Fibroblast of mammary gland (primary cell): Measurements from ENCODE around the gene MAP3K2.

Source experiments
- DNase-seq: peaks from one replicate; pipeline ENCODE4 v3.0.0-alpha.2; 2010; ENCODE audit warnings: low read depth
- H3K4me3 ChIP-seq: 2 replicates; pipeline ENCODE4 v1.5.1; 2011; ENCODE audit warnings: low read depth, mild to moderate bottlenecking, low read length, moderate library complexity; ENCODE audit not compliant: control insufficient read depth
- CTCF ChIP-seq: conservative IDR thresholded peaks from 2 replicates; pipeline ENCODE4 v1.5.1; 2011; ENCODE audit warnings: low read depth, low read length, inconsistent platforms; ENCODE audit not compliant: control insufficient read depth, insufficient read depth

Gene MAP3K2

GRCh38 chr2:127347734-127348392 lies 39.9 kb downstream of the MAP3K2 start:
- TF ChIP-seq CTCF = no peak
- DNase-seq = no peak

GRCh38 chr2:127347015-127347414 lies 40.8 kb downstream of the MAP3K2 start:
- H3K4me3 ChIP-seq = no peak overlapping the region
- no peak for TF ChIP-seq CTCF
- no peak for DNase-seq

More at GRCh38 chr2:127347734-127348392, 39.9 kb downstream of the MAP3K2 start:
- no peak overlapping the region for H3K4me3 ChIP-seq

- TF ChIP-seq CTCF = no peak
- no peak for DNase-seq
- H3K4me3 ChIP-seq = no peak overlapping the region
These were observed 44.5 kb downstream of the MAP3K2 start for GRCh38 chr2:127343277-127343676.

GRCh38 chr2:127342101-127342500 lies 45.7 kb downstream of the MAP3K2 start:
- DNase-seq = no peak
- no peak overlapping the region for H3K4me3 ChIP-seq
- TF ChIP-seq CTCF = no peak

GRCh38 chr2:127332335-127332734 lies 55.4 kb downstream of the MAP3K2 start:
- DNase-seq = no peak
- no peak for TF ChIP-seq CTCF
- H3K4me3 ChIP-seq = no peak overlapping the region

- no peak for DNase-seq
- no peak for TF ChIP-seq CTCF
These were observed 57.0 kb downstream of the MAP3K2 start for GRCh38 chr2:127330753-127331152.

More at GRCh38 chr2:127330753-127331152, 57.0 kb downstream of the MAP3K2 start:
- H3K4me3 ChIP-seq = no peak overlapping the region
